Activated T-helper 2 cell treated with anti-CD3 and anti-CD28 coated beads, Interferon-gamma antibody, Interleukin-2, Interleukin-4, amounts not matched to agents 10 μg/mL and 5 μg/mL and 100 μg/mL, durations not matched to agents 14 hours and 24 hours and 36 hours (primary cell): ENCODE data around the gene ATP13A3. TPM values are rescaled to one million over a fixed set of nuclear protein-coding genes. Genes with fewer than 3 reads are reported as not detected.
"Not testable (repeated sequence)": the region's sequence is repeated elsewhere in the genome, so short reads cannot be mapped to it uniquely, and the experiment has no call there.

Experiments
- DNase-seq: peaks from one replicate; pipeline ENCODE4 v3.0.0; 2021; ENCODE audit warnings: low spot score
- H3K27ac Mint-ChIP-seq: one replicate; pipeline ENCODE4 v1.8.0; 2021; ENCODE audit warnings: mixed read lengths
- H3K27me3 Mint-ChIP-seq: one replicate; pipeline ENCODE4 v1.8.0; 2021; ENCODE audit warnings: low read depth, mixed read lengths
- H3K36me3 Mint-ChIP-seq: one replicate; pipeline ENCODE4 v1.8.0; 2021; ENCODE audit warnings: low read depth, mixed read lengths
- H3K4me1 Mint-ChIP-seq: one replicate; pipeline ENCODE4 v1.8.0; 2021; ENCODE audit warnings: low read depth, mixed read lengths
- H3K4me3 Mint-ChIP-seq: one replicate; pipeline ENCODE4 v1.8.0; 2021; ENCODE audit warnings: low read depth, mild to moderate bottlenecking, moderate library complexity, mixed read lengths
- H3K9me3 Mint-ChIP-seq: one replicate; pipeline ENCODE4 v1.8.0; 2021; ENCODE audit warnings: mixed read lengths
- intact Hi-C: fragments of 100-400 bp; cut with micrococcal nuclease; formaldehyde crosslinking; loops from one replicate; pipeline ENCODE4 v1.15.1; 2023
- total RNA-seq: library from RNA; stranded (reverse); gene quantifications from 2 replicates; pipeline ENCODE4 v1.2.3, GENCODE V29; 2022

The ATP13A3 gene
- total RNA-seq, 1 donor from 2014 or later, result 136 TPM

GRCh38 chr3:194514626-194515025 lies 27.8 kb upstream of the ATP13A3 start:
- intact Hi-C loops, result no loop called here
- peaks cover 11% of the 10 kb centered on the region for H3K4me1 Mint-ChIP-seq

GRCh38 chr3:194512895-194513601 lies 26.2 kb upstream of the ATP13A3 start:
- no peaks in the 10 kb centered on the region for H3K36me3 Mint-ChIP-seq
- H3K4me1 Mint-ChIP-seq, result peaks cover 2% of the 10 kb centered on the region
- H3K4me3 Mint-ChIP-seq, result no peak overlapping the region
- H3K27me3 Mint-ChIP-seq, result peaks cover 8% of the 10 kb centered on the region
- H3K27ac Mint-ChIP-seq, result no peak overlapping the region
- H3K9me3 Mint-ChIP-seq, result no peaks in the 10 kb centered on the region
- no peak for DNase-seq
- intact Hi-C loops, result no loop called here

More at GRCh38 chr3:194514626-194515025, 27.8 kb upstream of the ATP13A3 start:
- Mint-ChIP-seq H3K36me3 (peaks cover 6% of the 10 kb centered on the region), H3K27ac (no peak overlapping the region), H3K4me3 (no peak overlapping the region), H3K27me3 (peaks cover 8% of the 10 kb centered on the region), H3K9me3 (peaks cover 14% of the 10 kb centered on the region)
- DNase-seq, result no peak

- Mint-ChIP-seq H3K36me3 (no peaks in the 10 kb centered on the region), H3K4me1 (no peaks in the 10 kb centered on the region), H3K4me3 (no peak overlapping the region), H3K27me3 (no peaks in the 10 kb centered on the region), H3K27ac (no peak overlapping the region), H3K9me3 (no peaks in the 10 kb centered on the region)
- intact Hi-C loops, result no loop called here
- no peak for DNase-seq
These were observed 22.0 kb upstream of the ATP13A3 start for GRCh38 chr3:194508491-194509453.

GRCh38 chr3:194507571-194507970 lies 20.8 kb upstream of the ATP13A3 start:
- intact Hi-C loops, result no loop called here
- no peaks in the 10 kb centered on the region for H3K36me3 Mint-ChIP-seq
- no peaks in the 10 kb centered on the region for H3K27me3 Mint-ChIP-seq

GRCh38 chr3:194505791-194506415 lies 19.1 kb upstream of the ATP13A3 start:
- intact Hi-C loops, result no loop called here
- H3K9me3 Mint-ChIP-seq, result no peaks in the 10 kb centered on the region
- no peaks in the 10 kb centered on the region for H3K27me3 Mint-ChIP-seq
- H3K27ac Mint-ChIP-seq, result no peak overlapping the region
- H3K4me1 Mint-ChIP-seq, result no peaks in the 10 kb centered on the region
- H3K36me3 Mint-ChIP-seq, result peaks cover under 1% of the 10 kb centered on the region
- no peak overlapping the region for H3K4me3 Mint-ChIP-seq
- DNase-seq, result no peak

More at GRCh38 chr3:194507571-194507970, 20.8 kb upstream of the ATP13A3 start:
- Mint-ChIP-seq H3K27ac (no peak overlapping the region), H3K4me1 (no peaks in the 10 kb centered on the region), H3K9me3 (no peaks in the 10 kb centered on the region), H3K4me3 (no peak overlapping the region)
- no peak for DNase-seq

GRCh38 chr3:194504861-194505260 lies 18.1 kb upstream of the ATP13A3 start:
- Mint-ChIP-seq H3K4me1 (no peaks in the 10 kb centered on the region), H3K4me3 (no peak overlapping the region), H3K36me3 (peaks cover 2% of the 10 kb centered on the region), H3K9me3 (no peaks in the 10 kb centered on the region), H3K27me3 (no peaks in the 10 kb centered on the region), H3K27ac (no peak overlapping the region)
- no peak for DNase-seq
- intact Hi-C loops, result no loop called here

GRCh38 chr3:194504146-194504545 lies 17.3 kb upstream of the ATP13A3 start:
- Mint-ChIP-seq H3K27ac (no peak overlapping the region), H3K27me3 (no peaks in the 10 kb centered on the region), H3K4me3 (no peak overlapping the region), H3K9me3 (no peaks in the 10 kb centered on the region), H3K4me1 (no peaks in the 10 kb centered on the region), H3K36me3 (peaks cover 2% of the 10 kb centered on the region)
- no peak for DNase-seq
- intact Hi-C loops, result no loop called here

- DNase-seq, result no peak
- Mint-ChIP-seq H3K27ac (no peak overlapping the region), H3K27me3 (no peaks in the 10 kb centered on the region), H3K9me3 (no peaks in the 10 kb centered on the region), H3K36me3 (peaks cover 2% of the 10 kb centered on the region), H3K4me3 (no peak overlapping the region), H3K4me1 (no peaks in the 10 kb centered on the region)
- intact Hi-C loops, result no loop called here
These were observed 16.3 kb upstream of the ATP13A3 start for GRCh38 chr3:194503081-194503531.

GRCh38 chr3:194500198-194500597 lies 13.4 kb upstream of the ATP13A3 start:
- H3K4me3 Mint-ChIP-seq, result no peak overlapping the region
- intact Hi-C loops, result no loop called here
- H3K27ac Mint-ChIP-seq, result no peak overlapping the region
- H3K4me1 Mint-ChIP-seq, result peaks cover 8% of the 10 kb centered on the region
- peaks cover 2% of the 10 kb centered on the region for H3K36me3 Mint-ChIP-seq
- no peak for DNase-seq
- no peaks in the 10 kb centered on the region for H3K27me3 Mint-ChIP-seq
- H3K9me3 Mint-ChIP-seq, result no peaks in the 10 kb centered on the region

- intact Hi-C loops, H3K9me3 Mint-ChIP-seq, H3K27me3 Mint-ChIP-seq, H3K4me3 Mint-ChIP-seq, DNase-seq, H3K4me1 Mint-ChIP-seq, H3K27ac Mint-ChIP-seq, H3K36me3 Mint-ChIP-seq: not testable (repeated sequence)
These were observed 12.7 kb upstream of the ATP13A3 start for GRCh38 chr3:194499516-194499915.

- Mint-ChIP-seq H3K9me3 (no peaks in the 10 kb centered on the region), H3K4me3 (no peak overlapping the region), H3K27ac (no peak overlapping the region), H3K36me3 (peaks cover 2% of the 10 kb centered on the region), H3K4me1 (peaks cover 18% of the 10 kb centered on the region), H3K27me3 (no peaks in the 10 kb centered on the region)
- intact Hi-C loops, result no loop called here
- DNase-seq, result no peak
These were observed 11.2 kb upstream of the ATP13A3 start for GRCh38 chr3:194497799-194498575.
